BLaER1 (cell line): ENCODE measurements around the gene SMIM12.

Source experiments
- H3K27ac ChIP-seq: shearing (Covaris generic); formaldehyde crosslinking; 2 replicates; pipeline ENCODE4 v1.8.1; 2022
- H3K27me3 ChIP-seq: shearing (Covaris generic); formaldehyde crosslinking; 2 replicates; pipeline ENCODE4 v1.8.1; 2022
- H3K36me3 ChIP-seq: shearing (Covaris generic); formaldehyde crosslinking; 2 replicates; pipeline ENCODE4 v1.8.1; 2022
- H3K4me1 ChIP-seq: shearing (Covaris generic); formaldehyde crosslinking; 2 replicates; pipeline ENCODE4 v1.8.1; 2022
- H3K4me2 ChIP-seq: shearing (Covaris generic); formaldehyde crosslinking; 2 replicates; pipeline ENCODE4 v1.8.1; 2022
- H3K4me3 ChIP-seq: shearing (Covaris generic); formaldehyde crosslinking; 2 replicates; pipeline ENCODE4 v1.8.1; 2022
- H3K9ac ChIP-seq: shearing (Covaris generic); formaldehyde crosslinking; 2 replicates; pipeline ENCODE4 v1.8.1; 2022
- H3K9me3 ChIP-seq: shearing (Covaris generic); formaldehyde crosslinking; 2 replicates; pipeline ENCODE4 v1.8.1; 2022
- H4K20me1 ChIP-seq: shearing (Covaris generic); formaldehyde crosslinking; 2 replicates; pipeline ENCODE4 v1.8.1; 2022
- Cebpa-rat ChIP-seq: shearing (Covaris generic); IDR thresholded peaks from 2 replicates; pipeline ENCODE4 v1.8.1; 2022

Gene SMIM12

GRCh38 chr1:34876406-34876805 lies 16.9 kb upstream of the SMIM12 start:
- no peak for TF ChIP-seq Cebpa-rat
- peaks cover 4% of the 10 kb centered on the region for H3K9me3 ChIP-seq

GRCh38 chr1:34874296-34874952 lies 14.9 kb upstream of the SMIM12 start:
- Histone ChIP-seq H3K9me3 (no peaks in the 10 kb centered on the region), H3K36me3 (no peaks in the 10 kb centered on the region), H3K4me2 (no peak overlapping the region), H3K9ac (no peak overlapping the region), H3K27me3 (no peaks in the 10 kb centered on the region), H3K4me3 (no peak overlapping the region), H3K4me1 (no peaks in the 10 kb centered on the region), H4K20me1 (no peaks in the 10 kb centered on the region), H3K27ac (no peak overlapping the region)
- no peak for TF ChIP-seq Cebpa-rat

More at GRCh38 chr1:34876406-34876805, 16.9 kb upstream of the SMIM12 start:
- Histone ChIP-seq H3K4me2 (no peak overlapping the region), H3K4me1 (no peaks in the 10 kb centered on the region), H3K9ac (no peak overlapping the region), H4K20me1 (no peaks in the 10 kb centered on the region), H3K4me3 (no peak overlapping the region), H3K27ac (no peak overlapping the region), H3K36me3 (no peaks in the 10 kb centered on the region), H3K27me3 (no peaks in the 10 kb centered on the region)

DNA sequence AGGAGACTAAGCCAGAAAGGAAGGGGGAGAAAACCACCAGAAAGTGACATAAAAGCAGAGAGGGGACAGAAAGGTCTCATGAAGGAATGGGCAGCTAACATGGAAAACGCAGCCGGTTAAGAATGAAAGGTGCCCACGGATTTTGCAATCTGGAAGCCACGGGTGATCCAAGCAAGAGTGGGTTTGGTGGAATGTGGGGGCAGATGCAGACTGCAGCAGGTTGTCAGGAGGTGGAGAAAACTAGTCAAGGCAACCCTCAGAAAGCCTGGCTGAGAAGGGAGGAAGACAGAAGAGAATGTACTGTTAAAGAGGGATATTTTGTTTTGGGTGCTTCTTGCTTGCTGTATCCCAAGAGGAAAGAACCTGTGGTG lies 12.6 kb upstream of the SMIM12 start:
- H3K36me3 ChIP-seq, result no peaks in the 10 kb centered on the region
- H3K9ac ChIP-seq, result no peak overlapping the region
- no peaks in the 10 kb centered on the region for H3K9me3 ChIP-seq
- peaks cover 4% of the 10 kb centered on the region; the same call in 1 of the 2 replicates for H3K4me1 ChIP-seq
- no peak overlapping the region for H3K4me3 ChIP-seq
- no peak for TF ChIP-seq Cebpa-rat
- no peak overlapping the region for H3K4me2 ChIP-seq
- H3K27ac ChIP-seq, result no peak overlapping the region
- H3K27me3 ChIP-seq, result no peaks in the 10 kb centered on the region
- no peaks in the 10 kb centered on the region for H4K20me1 ChIP-seq

- Histone ChIP-seq H3K27ac (no peak overlapping the region), H3K36me3 (no peaks in the 10 kb centered on the region), H3K27me3 (no peaks in the 10 kb centered on the region), H3K4me3 (no peak overlapping the region), H3K4me2 (no peak overlapping the region), H3K4me1 (peaks cover 10% of the 10 kb centered on the region; the same call in 1 of the 2 replicates), H3K9me3 (no peaks in the 10 kb centered on the region), H3K9ac (no peak overlapping the region), H4K20me1 (no peaks in the 10 kb centered on the region)
- TF ChIP-seq Cebpa-rat, result no peak
These were observed 12.0 kb upstream of the SMIM12 start for GRCh38 chr1:34871443-34872132.

DNA sequence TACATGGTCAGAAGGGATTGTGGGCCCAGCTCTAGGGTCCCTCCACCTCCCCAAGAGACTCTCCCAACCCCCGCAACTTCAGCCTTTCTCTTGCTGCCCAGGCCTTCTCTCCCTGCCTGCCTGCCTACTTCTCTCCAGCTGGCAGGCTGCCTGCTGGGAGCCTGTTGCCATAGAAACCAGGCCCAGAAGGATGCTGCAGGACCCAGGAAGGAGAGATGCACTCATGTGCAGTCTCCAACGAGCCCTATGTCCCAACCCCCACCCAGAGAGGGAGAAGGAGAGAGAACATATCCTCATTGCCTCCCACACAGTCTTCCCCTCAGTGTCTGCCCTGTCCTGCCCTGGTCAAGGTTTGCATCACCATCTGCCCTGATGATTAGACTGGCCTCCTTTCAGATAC lies 10.8 kb upstream of the SMIM12 start:
- Histone ChIP-seq H3K4me2 (no peak overlapping the region), H3K9ac (no peak overlapping the region), H3K36me3 (no peaks in the 10 kb centered on the region), H3K4me1 (peaks cover 11% of the 10 kb centered on the region; the same call in 1 of the 2 replicates), H4K20me1 (no peaks in the 10 kb centered on the region), H3K27ac (no peak overlapping the region), H3K9me3 (no peaks in the 10 kb centered on the region), H3K4me3 (no peak overlapping the region), H3K27me3 (no peaks in the 10 kb centered on the region)
- TF ChIP-seq Cebpa-rat, result no peak

- H3K4me3 ChIP-seq, result no peak overlapping the region
- H3K27ac ChIP-seq, result no peak overlapping the region
- no peaks in the 10 kb centered on the region for H3K27me3 ChIP-seq
- H3K9me3 ChIP-seq, result no peaks in the 10 kb centered on the region
- no peaks in the 10 kb centered on the region for H4K20me1 ChIP-seq
- H3K4me2 ChIP-seq, result no peak overlapping the region
- no peak overlapping the region for H3K9ac ChIP-seq
- no peak for TF ChIP-seq Cebpa-rat
- H3K4me1 ChIP-seq, result peaks cover 11% of the 10 kb centered on the region; the same call in 1 of the 2 replicates
- no peaks in the 10 kb centered on the region for H3K36me3 ChIP-seq
These were observed 10.2 kb upstream of the SMIM12 start for GRCh38 chr1:34869760-34870159.

- TF ChIP-seq Cebpa-rat, result no peak
- no peaks in the 10 kb centered on the region for H4K20me1 ChIP-seq
- no peaks in the 10 kb centered on the region for H3K36me3 ChIP-seq
- no peaks in the 10 kb centered on the region for H3K9me3 ChIP-seq
- H3K9ac ChIP-seq, result no peak overlapping the region
- H3K4me3 ChIP-seq, result no peak overlapping the region
- H3K27ac ChIP-seq, result no peak overlapping the region
- H3K4me2 ChIP-seq, result no peak overlapping the region
- peaks cover 11% of the 10 kb centered on the region; the same call in 1 of the 2 replicates for H3K4me1 ChIP-seq
- H3K27me3 ChIP-seq, result no peaks in the 10 kb centered on the region
These were observed 8.9 kb upstream of the SMIM12 start for GRCh38 chr1:34868230-34869049.

DNA sequence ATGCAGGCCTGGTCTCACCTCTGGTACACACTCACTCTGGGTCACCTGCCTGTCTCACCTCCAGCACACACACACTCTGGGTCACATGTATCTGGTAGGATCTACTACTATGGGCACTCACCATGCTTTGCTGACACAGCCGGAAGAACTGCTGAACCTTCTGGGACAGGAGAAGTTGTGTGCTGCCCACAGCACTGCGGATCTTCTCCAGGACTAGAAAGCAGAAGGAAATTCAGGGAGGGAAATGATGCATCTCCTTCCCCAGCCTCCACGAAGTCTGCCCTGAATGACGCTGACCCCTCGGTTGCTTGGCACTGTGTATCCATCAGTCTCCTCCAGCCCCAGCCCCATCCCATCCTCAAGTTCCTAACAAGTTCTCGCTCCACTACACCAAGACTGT lies 7.9 kb upstream of the SMIM12 start:
- Histone ChIP-seq H4K20me1 (no peaks in the 10 kb centered on the region), H3K36me3 (no peaks in the 10 kb centered on the region), H3K9me3 (no peaks in the 10 kb centered on the region), H3K27me3 (no peaks in the 10 kb centered on the region), H3K4me1 (peaks cover 11% of the 10 kb centered on the region; the same call in 1 of the 2 replicates), H3K4me3 (no peak overlapping the region), H3K27ac (no peak overlapping the region), H3K4me2 (0 out of 2 replicates have a peak overlapping the region, but pooled peaks have one; percentile 94), H3K9ac (no peak overlapping the region)
- TF ChIP-seq Cebpa-rat, result no peak

GRCh38 chr1:34866762-34867109 lies 7.2 kb upstream of the SMIM12 start:
- Histone ChIP-seq H3K4me2 (peak overlapping the region; percentile 94), H3K36me3 (no peaks in the 10 kb centered on the region), H4K20me1 (no peaks in the 10 kb centered on the region), H3K4me3 (peak overlapping the region; percentile 75), H3K9me3 (no peaks in the 10 kb centered on the region), H3K27me3 (no peaks in the 10 kb centered on the region), H3K4me1 (peaks cover 11% of the 10 kb centered on the region; the same call in 1 of the 2 replicates), H3K9ac (peak overlapping the region; percentile 87), H3K27ac (peak overlapping the region; percentile 88; the same call in 1 of the 2 replicates)
- no peak for TF ChIP-seq Cebpa-rat
